Right renal cortex interstitium (tissue), 3 donors: ENCODE measurements around the gene ATP13A3. TPM values are rescaled to one million over a fixed set of nuclear protein-coding genes. Genes with fewer than 3 reads are reported as not detected.

ENCODE experiments used
- DNase-seq, 3 donors: peaks; one replicate each; pipeline ENCODE4 v3.0.0-alpha.2; 2013; ENCODE audit warnings: low read depth in 3 of 3, low spot score in 2 of 3
- polyA plus RNA-seq, 3 donors: library from polyadenylated mRNA; unstranded; fragments of 120-200 nt; gene quantifications; one replicate each; pipeline ENCODE4 v1.2.1, GENCODE V29; 2013; ENCODE audit not compliant: insufficient read length in 3 of 3

Gene ATP13A3
- polyA plus RNA-seq, 3 donors: 107 to 117 (median 108) TPM

DNA sequence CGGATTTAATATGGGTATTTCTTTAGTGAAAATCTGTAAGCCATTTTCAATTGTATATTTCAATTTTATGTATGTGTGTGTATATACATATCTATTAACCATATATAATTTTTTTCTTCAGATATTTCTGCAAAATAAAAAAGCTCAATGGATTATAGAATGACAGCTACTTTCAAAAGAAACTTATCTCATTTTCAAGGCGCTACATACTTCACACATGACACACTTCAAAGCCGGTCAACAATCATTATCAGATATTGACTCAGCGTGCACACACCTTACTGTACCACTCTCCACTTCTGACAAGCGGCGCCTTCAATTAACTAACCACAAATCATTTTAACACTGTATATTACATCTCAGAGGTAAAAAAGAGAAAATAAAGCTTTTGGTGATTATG, 39.6 kb downstream of the ATP13A3 start:
- DNase-seq: no peak

DNA sequence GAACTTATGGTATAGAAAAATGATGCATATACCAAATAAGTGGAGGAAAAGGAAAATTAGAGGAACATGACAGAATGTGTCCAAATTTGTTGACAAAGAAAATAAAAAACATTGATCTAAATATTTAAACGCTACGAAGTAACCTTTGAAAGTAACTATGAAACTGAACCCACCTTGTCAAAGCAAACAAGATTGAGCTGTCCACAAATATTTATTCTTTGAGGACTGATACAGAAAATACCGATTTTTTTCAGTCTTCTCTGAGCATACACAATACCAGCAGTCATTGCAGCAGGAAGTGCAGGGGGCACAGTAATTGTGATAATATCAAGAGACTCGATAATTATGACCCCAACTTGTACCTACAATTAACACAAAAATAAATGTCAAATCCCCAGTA, 40.0 kb downstream of the ATP13A3 start:
- no peak for DNase-seq

DNA sequence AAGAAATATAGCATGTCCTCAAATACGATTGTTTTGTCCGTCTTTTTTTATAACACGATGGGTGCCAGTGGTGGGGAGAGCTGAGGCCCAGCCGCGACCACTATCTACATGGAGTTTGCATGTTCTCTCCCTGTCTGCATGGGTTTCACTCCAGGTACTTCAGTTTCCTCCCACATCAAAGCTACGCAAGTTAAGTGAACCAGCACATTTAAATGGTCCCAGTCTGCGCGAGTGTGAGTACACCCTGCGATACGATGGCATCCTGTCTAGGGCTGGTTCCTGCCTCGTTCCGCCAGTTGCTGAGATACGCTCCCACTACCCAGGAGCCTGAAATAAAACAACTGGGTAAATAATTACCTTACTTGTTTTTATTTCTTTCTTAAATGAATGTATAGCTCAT, 40.6 kb downstream of the ATP13A3 start:
- no peak for DNase-seq

DNA sequence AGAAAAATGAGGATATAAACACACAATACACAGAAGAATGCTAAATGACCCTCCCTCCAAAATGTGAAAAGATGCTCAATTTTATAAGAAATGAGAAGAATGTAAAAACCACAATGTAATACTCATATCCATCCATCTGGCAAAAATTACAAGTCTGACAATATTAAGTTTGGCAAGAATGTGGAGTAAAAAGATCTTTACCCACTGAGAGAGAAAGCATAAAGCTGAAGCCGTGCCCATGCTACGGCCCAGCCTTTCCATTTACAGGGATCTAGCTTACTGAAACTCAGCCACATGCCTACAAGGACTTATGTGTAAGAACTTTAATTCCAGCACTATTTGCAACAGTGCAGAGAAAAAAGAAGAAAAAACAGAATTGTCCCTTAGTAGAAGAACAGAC, 42.9 kb downstream of the ATP13A3 start:
- DNase-seq: no peak

DNA sequence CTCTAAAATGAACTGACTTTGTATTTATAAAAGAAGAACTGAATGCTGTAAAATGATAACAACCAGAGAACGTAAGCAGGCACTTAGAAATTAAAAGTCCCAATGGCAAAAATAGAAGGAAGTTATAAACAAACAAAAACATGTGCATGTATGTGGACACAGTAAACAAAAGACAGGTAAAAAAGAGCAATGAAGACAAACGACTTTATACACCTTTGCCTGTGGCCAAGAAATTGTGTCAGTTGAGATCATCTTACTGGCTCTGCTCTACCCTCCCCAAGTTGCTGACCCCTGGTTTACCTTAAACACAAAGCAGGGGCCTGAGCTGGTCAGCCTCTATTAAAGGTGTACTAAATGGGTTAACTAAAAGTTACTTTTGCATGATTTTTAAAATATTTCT, 46.0 kb downstream of the ATP13A3 start:
- DNase-seq: no peak

DNA sequence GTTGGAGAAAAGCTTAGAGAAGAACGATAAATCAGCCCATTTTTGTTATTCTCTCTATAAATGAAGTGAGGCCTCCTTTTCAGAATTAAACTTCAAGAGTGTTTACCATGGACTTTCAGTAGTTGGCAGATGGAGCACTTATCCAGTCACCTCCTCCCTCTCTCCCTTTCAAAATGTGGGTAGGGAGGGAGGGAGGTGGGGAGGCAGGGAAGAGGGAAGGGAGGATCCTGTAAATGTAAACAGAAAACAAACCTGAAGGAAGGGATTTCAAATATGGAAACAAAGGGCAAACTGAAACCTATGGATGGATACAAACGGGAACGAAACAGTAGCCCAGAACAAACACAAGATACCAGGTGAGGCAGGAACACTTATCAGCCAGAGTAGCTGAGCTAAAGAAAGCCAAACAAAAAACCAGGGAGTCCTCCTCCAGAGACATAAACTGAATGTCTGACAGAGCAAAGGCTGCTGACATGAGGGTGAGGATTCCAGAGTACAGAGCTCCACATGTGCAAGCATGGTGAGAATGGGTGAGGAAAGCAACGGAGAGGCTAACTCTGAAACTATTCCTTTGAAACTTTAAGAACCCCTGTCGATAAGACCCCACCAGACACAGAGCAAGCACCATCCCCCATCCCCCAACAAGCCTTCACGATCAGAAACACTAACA, 46.8 kb downstream of the ATP13A3 start:
- DNase-seq: no peak

DNA sequence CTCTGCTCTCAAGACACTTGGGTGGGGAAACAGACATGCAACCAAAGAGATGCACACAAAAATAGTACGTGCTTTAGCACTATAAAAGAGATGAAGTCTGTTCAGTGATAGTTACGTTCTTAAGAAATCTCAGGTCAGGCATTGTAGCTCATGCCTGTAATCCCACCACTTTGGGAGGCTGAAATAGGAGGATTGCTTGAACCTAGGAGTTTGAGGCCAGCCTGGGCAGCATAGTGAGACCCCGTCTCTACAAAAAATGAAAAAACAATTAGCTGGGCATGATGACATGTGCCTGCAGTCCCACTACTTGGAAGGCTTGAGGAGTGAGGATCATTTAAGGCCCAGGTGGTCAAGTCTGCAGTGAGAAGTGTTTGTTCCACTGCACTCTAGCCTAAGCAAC, 52.3 kb downstream of the ATP13A3 start:
- no peak for DNase-seq

DNA sequence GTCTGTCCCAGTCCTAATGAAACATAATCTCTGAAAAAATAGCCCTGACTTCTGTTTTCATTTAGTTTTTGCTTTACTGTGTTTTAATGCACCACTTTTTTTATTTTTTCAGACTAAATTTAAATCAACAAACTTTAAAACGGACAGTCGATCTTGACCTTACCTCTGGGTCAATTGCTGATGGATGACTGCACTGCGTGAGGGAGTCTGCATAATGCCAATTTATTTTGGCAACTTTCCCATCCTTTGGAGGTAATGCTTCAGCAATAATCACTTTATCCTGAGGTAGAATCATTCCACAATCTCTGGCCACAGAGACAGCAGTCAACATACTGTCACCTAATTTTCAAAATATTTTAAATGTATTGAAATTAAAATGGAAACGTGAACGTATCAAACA, 55.2 kb downstream of the ATP13A3 start:
- DNase-seq: no peak

DNA sequence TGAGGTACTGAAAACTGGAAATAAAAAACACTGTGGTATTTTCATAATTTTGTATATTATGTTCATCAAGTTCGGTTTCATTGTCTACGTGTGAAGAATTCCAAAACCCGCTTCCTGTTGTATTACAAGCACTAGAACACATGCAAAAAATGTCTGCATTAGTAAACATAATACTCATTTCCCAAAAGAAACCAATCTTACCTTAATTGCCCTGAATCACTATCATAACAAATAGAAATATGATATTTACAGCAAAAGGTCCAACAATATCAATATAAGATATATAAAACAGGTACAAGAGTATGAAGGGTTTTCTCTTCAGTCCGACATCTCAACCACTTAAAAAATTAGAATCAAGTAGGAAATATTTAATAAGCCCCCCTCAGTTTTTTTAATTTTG, 61.4 kb downstream of the ATP13A3 start:
- DNase-seq: no peak

DNA sequence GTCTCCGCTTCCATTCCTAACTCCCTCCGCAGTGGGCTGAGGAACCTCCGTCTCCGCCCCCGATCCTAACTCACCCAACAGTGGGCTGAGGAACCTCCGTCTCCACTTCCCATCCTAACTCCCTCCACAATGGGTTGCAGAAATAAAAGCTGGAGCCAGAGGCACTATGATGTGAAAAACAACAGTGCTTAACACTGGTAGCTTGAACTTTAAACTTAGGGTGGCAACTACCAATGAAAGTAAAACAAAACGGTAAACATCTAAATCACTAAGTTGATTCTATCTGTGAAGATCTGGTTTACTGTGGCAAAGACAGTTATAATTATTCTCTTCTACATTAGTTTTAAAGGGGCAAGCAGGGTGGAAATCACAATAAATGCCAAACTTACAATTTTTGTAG, 61.8 kb downstream of the ATP13A3 start:
- DNase-seq: no peak

DNA sequence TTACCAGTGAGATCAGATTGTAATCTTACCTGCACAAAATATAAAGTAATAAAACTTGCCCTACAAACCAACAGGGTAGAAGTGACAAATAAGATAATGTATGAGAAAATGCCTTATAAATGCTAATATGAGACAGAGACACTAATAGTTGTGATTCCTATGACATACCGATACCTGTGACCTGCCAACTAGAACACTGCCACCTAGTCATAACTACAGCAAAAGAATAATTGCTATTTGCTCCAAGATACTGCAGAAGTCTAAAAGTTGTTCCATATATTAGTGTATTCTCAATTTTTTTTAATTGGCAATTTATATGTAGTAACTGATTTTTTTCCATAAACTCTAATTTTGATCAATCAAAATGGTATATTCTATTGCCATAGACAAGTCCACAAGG, 62.4 kb downstream of the ATP13A3 start:
- DNase-seq: no peak

DNA sequence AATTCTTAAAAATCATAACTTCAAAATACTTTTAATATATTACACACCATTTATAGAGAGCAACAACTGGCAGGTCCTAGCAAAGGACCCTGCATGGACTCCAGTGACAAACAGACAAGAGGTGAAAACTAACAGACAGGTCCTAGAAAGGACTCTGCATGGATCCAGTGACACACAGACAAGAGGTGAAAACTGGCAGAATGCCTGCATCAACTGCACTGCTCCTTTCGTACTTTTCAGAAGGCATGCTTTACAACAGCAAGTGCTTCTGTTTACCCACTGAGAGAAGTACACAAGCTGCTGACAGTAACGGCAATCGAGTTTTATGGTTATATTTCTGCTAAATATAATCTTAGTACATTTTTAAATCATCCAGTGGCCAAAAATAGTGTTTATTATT, 63.5 kb downstream of the ATP13A3 start:
- DNase-seq: no peak

DNA sequence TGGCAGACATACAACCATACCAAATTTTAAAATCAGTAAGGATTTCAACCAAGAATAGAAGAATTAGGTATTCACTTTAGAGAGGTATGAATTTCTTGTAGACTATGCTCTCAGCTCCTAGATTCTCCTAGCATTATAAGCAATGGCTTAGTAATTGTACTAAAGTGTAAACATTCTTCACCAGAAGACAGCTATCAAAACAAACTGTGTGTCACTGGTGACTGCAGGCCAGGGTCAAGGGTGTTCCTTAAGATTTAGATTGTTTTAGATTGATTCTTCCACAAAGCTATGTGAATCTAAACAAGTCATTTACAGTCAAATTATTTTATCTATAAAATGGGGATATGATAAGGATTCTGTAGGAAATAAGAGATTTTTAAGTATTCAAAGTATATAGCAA, 64.6 kb downstream of the ATP13A3 start:
- no peak for DNase-seq

DNA sequence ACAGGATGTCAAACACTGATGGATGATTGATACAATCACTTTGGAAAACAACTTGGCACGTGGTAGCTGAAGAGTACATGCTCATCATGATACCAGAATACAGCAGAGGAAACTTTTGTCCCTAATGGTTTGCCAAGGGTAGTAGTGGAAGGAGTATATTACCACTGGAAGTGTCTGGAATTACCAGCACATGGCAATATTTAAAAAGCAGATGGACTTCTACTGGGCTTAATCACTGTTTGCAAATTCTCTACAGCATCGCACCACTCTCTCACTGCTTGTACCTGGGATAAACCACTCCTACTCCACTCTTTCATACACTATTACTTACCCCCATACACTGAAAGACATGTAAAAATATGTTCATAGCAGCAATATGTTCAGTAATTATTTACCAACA, 68.1 kb downstream of the ATP13A3 start:
- no peak for DNase-seq

DNA sequence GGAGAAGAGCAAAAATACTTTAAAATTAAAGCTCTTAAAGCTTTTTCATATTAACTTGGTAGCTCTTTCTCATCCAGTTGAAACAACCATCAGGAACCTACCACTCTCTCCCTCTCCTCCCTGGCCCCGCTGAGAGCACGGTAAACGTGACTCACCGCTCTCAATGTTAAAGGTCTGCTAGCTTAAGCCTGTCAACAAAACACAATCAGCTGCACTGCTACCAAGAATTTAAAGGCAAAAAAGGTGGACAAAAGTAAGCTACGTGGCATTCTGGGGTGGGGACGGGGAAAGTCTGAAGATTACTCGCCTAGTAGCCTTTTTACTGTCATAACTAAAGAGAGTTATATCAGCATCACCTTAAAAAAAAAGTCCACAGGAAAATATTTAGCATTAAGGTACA, 79.4 kb downstream of the ATP13A3 start:
- no peak for DNase-seq

DNA sequence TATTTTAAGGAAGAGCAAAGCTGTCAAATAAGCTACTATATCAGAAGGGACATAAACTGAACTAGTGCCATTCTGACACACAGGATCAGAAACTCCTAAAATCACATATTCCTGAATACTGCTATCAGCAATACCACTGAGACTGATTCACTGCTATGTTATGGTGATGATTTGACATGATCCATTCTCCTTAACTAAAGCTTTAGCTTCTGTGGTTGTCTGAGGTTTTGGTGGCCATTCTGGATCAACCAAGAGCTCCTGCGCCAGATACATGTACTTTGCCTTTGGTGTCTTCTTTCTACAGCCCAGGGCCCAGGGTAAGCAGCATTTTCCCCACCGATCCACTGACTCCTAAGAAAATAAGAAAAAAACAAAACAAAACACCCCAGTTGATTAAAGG, 81.0 kb downstream of the ATP13A3 start:
- no peak for DNase-seq

DNA sequence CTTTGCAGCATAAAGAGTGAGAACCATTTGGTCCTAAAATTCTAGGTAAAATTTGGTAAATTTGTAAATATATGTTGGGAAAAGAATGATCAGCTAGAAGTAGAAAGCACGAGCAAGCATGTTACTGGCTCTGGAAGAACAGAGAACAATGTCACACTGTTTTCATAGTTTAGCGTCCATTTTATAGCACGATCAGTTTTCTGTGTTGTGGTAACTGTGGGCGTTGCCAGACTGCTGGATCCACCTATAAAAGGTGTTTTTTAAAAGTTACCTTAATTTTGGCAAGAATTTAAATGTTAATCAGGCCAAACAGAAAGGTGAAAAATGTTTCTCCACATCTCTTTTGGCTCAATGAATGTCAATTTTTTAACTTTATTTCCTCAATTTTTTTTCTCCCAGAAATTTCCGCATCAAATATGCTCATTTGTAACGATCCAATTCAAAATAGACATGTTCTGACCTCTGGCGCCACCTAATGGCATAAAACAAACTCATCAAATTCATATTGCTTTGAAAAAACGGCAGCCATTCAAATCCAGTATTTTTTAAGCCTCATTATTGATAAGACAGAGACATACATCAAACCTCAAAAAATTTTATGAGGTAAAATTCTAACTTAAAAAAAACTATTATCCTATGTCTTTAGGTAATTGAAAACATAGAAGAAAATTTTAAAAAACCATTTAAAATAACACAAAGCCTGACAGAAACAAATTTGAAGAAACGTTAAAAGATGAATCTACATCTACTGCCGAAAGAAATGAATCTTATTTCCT, 82.2 kb downstream of the ATP13A3 start:
- DNase-seq: no peak

DNA sequence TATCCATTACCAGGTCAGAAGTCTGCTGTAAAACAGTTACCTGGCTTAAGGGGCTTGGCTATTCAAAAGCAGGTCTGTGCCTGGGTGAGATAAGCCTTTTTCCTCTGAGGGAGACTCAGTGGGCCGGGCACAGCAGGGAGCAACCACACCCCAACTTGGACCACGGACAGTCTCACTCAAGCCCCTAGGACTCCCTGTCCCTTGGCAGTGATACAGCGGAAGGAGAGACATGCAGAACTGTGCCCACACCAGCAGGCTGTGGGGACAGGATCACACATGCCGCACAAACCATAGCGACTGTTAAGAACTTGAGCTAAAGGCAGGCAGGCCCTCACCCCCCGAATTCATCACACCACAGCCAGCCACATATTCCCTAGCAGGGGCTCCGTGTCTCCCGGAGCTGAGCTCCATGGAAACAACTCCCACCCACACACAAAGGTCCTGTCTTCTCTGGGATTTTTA, 84.9 kb downstream of the ATP13A3 start:
- DNase-seq: no peak

DNA sequence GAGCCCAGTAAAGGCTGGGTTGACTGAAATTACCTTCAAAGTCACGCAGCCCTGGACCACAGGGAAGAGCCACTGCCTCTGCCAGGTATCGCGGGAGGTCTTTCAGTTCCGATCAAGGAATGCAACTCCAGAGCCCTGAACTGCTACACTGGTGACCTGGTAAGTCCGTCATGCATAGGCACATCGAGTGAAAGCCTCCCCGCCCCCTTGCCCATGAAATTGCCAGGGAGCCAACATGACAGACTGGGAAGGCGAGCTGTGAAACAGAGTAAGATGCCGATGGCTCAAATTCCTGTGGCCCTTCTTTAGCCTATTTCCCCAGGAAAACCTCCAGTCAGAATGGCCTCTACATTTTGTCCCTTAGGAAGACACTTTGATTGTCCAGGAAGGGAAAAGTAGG, 85.5 kb downstream of the ATP13A3 start:
- no peak for DNase-seq

DNA sequence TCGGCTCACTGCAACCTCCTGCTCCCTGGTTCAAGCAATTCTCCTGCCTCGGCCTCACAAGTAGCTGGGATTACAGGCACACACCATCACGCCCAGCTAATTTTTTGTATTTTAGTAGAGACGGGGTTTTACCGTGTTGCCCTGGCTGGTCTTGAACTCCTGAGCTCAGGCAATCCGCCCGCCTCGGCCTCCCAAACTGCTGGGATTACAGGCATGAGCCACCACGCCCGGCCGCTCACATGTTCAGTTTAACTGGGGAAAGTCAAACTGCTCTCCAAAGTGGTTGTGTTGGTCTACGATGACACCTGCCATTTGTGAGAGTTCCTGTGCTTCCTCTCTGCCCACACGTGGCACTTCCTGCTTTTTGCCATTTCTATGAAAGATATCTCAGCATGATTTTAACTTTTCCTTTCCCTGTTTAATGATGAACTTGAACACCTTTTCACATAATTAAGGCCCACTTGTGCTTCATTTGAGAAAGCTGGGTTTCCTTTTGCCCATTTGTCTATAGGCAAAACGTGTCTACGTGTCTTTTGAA, 86.9 kb downstream of the ATP13A3 start:
- DNase-seq: no peak

DNA sequence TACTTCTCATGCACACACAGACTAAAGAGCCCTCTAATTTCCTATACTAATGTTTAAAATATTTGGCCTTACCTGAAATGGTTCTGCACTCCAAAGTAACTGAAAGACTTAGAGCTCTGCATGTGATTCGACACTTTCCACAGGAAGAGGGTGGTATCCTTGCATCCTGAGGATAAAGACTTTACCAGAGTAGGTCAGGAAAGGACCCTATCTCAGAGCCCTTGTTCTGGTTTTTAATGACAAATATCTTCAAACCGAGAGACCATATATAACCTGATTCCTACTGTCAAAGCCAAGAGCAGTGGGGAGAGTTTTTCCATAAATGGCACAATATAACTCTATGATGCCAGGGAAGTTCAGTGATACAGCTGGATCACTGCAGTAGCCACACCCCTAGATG, 87.6 kb downstream of the ATP13A3 start, which contains the start of gene GP5:
TSS of gene GP5 (minus strand) at position 101 of the 400 bp plus-strand sequence. CDS start 984 bp downstream, outside the sequence.
- no peak for DNase-seq

DNA sequence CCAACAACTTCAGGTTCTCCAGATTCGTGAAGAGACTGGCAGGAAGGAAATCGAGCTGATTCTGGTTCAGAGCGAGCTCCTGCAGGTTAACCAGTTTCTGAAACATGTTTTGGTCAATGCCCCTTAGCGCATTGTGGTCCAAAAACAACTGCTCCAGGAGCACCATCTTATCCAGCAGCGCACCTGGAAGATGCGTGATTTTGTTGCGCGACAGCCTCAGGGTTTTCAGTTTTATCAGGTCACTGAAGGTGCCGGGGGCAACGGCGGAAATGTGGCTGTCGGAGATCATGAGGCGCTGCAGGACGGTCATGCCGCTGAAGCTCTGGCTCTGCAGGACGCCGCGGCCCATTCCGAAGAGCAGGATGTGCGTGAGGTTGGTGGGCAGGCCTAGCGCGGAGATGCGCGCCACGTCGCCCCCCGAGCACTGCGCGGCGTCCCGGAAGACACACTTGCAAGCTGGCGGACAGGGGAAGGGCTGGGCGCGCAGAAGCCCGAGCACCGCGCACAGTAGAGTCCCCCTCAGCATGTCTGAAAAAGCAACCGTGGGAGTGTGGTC, 89.0 kb downstream of the ATP13A3 start:
- DNase-seq: no peak
